Ishikawa (cell line): ENCODE results near the gene B3GLCT.

Experiments used
- CEBPB ChIP-seq: IDR thresholded peaks from 2 replicates; pipeline ENCODE4 v1.6.1; 2012
- CREB1 ChIP-seq: IDR thresholded peaks from 2 replicates; pipeline ENCODE4 v1.6.1; 2012; ENCODE audit warnings: low read depth
- EGR1 ChIP-seq: IDR thresholded peaks from 2 replicates; pipeline ENCODE4 v1.6.1; 2012
- EP300 ChIP-seq: IDR thresholded peaks from 2 replicates; pipeline ENCODE4 v1.6.1; 2012; ENCODE audit warnings: borderline replicate concordance
- FOXM1 ChIP-seq: IDR thresholded peaks from 2 replicates; pipeline ENCODE4 v1.6.1; 2012; ENCODE audit warnings: low read depth, borderline replicate concordance
- MAX ChIP-seq: IDR thresholded peaks from 2 replicates; pipeline ENCODE4 v1.6.1; 2012
- NFIC ChIP-seq: IDR thresholded peaks from 2 replicates; pipeline ENCODE4 v1.6.1; 2012
- RAD21 ChIP-seq: IDR thresholded peaks from 2 replicates; pipeline ENCODE4 v1.6.1; 2012; ENCODE audit warnings: low read depth
- REST ChIP-seq: IDR thresholded peaks from 2 replicates; pipeline ENCODE4 v1.6.1; 2012; ENCODE audit warnings: low read depth, mild to moderate bottlenecking
- TAF1 ChIP-seq: IDR thresholded peaks from 2 replicates; pipeline ENCODE4 v1.6.1; 2012; ENCODE audit warnings: low read depth, mild to moderate bottlenecking
- TCF12 ChIP-seq: IDR thresholded peaks from 2 replicates; pipeline ENCODE4 v1.6.1; 2012; ENCODE audit warnings: low read depth
- TEAD4 ChIP-seq: IDR thresholded peaks from 2 replicates; pipeline ENCODE4 v1.6.1; 2012
- USF1 ChIP-seq: IDR thresholded peaks from 2 replicates; pipeline ENCODE4 v1.6.1; 2012
- YY1 ChIP-seq: IDR thresholded peaks from 2 replicates; pipeline ENCODE4 v1.6.1; 2012; ENCODE audit warnings: low read depth
- ZBTB7A ChIP-seq: IDR thresholded peaks from 2 replicates; pipeline ENCODE4 v1.6.1; 2012; ENCODE audit warnings: low read depth

Gene B3GLCT

DNA sequence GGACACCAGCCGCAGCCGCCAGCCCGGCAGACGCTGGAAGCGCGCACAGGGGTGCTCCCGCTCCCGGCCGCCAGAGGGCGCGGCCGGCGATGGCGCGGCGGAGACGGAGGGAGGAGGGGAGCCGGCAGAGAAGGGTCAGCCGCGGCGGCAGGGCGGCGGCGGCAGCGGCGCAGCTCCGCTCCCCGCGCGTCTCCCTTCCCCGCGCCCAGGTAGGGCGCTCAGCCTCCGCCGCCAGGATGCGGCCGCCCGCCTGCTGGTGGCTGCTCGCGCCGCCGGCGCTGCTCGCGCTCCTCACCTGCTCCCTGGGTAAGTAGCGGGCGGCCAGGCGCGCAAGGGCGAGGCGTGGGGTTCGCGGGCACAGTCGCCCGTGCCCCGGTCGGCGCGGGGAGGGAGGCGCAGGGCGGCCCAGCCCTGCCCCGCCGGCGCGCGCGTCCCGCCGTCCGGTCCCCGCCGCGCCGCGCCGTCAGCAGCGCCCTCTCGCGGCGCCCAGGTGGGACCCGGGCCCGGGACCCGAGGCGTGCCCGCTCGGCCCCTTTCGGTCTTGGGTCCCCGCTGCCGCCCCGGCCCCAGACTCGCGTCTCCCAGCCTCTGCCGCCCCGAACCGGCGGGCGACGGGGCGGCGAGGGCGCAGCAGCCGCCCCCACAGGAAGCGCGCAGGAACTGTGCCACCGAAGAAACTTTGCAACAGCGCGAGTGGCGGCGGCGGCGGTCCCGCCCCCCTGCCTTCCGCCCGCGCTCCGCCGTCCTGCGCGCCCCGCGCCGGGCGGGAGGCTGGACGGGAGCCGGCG is at the start of gene B3GLCT:
Gene B3GLCT (plus strand): TSS at position 127 of the 788 bp plus-strand sequence. CDS start 110 bp downstream, at position 237.
- peak; percentile 44; the same call in 1 of the 2 replicates for TF ChIP-seq RAD21
- 0 out of 2 replicates have a peak, but pooled peaks have one; percentile 2 for TF ChIP-seq ZBTB7A
- TF ChIP-seq REST: no peak
- peak; percentile 38; the same call in 1 of the 2 replicates for TF ChIP-seq MAX
- TF ChIP-seq TAF1: peak; percentile 62; the same call in 1 of the 2 replicates

GRCh38 chr13:31150315-31150985 is 49.3 kb upstream of the B3GLCT start:
- TF ChIP-seq TEAD4: no peak
- TF ChIP-seq FOXM1: no peak
- TF ChIP-seq RAD21: no peak
- TF ChIP-seq MAX: no peak
- no peak for TF ChIP-seq NFIC
- no peak for TF ChIP-seq TAF1
- TF ChIP-seq EP300: no peak
- no peak for TF ChIP-seq REST
- TF ChIP-seq CEBPB: no peak

GRCh38 chr13:31151837-31152236 is 47.9 kb upstream of the B3GLCT start:
- TF ChIP-seq TEAD4 (no peak), TAF1 (no peak), ZBTB7A (no peak)

DNA sequence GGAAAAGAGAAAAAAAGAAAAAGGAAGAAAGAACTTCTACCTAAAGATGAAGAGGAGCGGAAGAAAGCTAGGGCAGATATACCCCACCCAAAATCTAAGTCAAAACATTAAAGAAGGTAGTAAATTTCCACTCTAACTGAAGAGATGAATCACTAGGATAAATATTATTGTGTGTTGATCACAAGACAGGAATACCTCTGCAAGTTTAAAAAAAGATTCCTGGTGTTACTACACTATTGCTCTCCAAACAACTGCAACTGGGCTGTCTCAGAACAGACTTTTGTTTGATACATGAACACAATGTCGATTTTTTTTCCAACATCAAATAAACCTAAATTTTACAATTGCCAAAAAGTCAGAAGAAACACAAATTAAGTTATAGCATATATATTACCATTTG is 44.8 kb upstream of the B3GLCT start:
- no peak for TF ChIP-seq TAF1

DNA sequence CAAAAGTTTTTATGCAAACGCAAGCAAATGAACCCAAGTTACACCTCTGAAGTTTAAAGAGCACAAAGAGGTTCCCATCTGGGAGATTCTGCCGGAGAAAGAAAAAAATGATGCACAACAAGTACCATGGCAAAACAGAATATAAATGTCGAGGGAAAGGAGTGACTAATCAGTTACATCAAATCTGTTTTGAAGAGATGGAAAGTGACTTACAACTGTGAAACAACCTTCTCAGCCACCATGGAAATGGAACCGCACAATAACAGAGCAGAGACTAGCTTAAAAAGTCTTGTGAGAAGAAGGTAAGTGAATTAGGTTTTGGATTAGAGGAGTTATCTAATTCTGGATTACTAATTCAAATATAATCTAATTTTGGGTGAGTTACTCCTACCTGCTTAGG is 40.5 kb upstream of the B3GLCT start:
- no peak for TF ChIP-seq EP300
- TF ChIP-seq USF1: no peak
- no peak for TF ChIP-seq EGR1
- TF ChIP-seq ZBTB7A: no peak
- TF ChIP-seq FOXM1: no peak
- no peak for TF ChIP-seq REST
- no peak for TF ChIP-seq YY1
- TF ChIP-seq TEAD4: no peak
- TF ChIP-seq RAD21: no peak
- no peak for TF ChIP-seq TAF1
- no peak for TF ChIP-seq NFIC
- TF ChIP-seq CREB1: no peak
- no peak for TF ChIP-seq TCF12
- no peak for TF ChIP-seq CEBPB
- TF ChIP-seq MAX: no peak
